ENCODE results near the gene SETD5.

SETD5 gene

DNA sequence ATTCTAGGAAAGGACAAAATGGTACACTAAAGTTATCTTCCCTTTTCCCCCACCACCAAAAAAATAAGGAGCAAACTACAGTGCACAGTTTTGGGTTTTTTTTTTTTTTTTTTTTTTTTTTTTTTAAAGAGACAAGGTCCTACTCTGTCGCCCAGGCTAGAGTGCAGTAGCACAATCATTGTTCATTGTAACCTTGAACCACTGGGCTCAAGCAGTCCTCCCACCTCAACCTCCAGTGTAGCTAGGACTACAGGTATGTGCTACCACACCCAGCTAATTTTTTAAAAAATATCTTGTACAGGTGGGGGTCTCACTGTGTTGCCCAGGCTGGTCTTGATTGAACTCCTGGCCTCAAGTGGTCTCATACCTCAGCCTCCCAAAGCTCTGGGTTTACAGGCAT, 14.9 kb downstream of the SETD5 start:
- DNase-seq = no peak

DNA sequence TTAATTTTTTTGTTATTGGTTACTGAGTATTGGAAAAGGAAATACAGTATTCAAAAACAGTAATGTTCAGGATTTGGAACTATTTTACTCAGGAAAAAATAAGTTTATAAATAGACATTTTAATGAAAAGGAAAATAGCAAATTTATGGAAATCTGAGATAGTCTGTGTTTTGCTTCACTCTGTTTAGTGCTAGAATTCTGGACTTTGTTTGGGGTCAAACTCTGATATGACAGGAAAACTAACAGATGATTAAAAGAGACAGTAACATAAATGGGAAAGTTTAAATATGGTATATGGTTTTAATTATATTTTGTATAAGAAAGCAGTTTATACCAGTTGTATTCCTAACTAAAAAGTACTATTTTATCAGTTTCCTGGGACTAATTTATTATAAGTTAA, 17.4 kb downstream of the SETD5 start:
- no peak for DNase-seq

GRCh38 chr3:9415485-9416138, 18.2 kb downstream of the SETD5 start:
- DNase-seq = no peak

DNA sequence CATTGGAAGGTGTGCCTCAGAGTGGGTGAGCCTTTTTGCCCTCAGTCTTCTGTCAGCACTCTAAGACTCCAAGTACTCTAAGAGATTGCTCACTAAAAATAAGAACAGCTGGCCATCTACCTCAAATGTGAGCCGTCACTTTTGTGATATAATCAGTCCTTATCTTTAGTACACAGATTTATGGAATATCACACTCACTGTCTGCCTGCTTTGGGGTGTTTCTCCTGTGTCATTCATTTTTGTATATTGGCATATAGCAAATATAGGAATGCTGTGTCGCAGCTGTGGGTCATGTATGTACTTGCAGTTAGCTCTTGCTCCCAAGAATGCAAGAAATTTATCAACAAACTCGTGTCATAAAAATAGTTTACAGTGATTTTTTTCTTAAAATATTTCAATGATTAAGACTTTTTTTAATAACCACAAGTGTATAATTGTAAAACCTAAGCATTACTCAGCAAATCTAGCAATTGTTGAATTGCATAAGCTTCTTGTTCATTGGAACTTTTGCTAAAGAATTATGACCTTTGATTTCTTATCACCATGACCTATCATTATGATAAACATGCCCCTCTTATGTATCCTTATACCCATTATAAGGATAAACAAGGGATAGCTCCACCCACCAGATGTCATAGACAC, 18.8 kb downstream of the SETD5 start:
- no peak for DNase-seq

GRCh38 chr3:9420850-9421549, 23.6 kb downstream of the SETD5 start:
- no peak for DNase-seq

GRCh38 chr3:9422712-9423424, 25.5 kb downstream of the SETD5 start:
- no peak for DNase-seq

DNA sequence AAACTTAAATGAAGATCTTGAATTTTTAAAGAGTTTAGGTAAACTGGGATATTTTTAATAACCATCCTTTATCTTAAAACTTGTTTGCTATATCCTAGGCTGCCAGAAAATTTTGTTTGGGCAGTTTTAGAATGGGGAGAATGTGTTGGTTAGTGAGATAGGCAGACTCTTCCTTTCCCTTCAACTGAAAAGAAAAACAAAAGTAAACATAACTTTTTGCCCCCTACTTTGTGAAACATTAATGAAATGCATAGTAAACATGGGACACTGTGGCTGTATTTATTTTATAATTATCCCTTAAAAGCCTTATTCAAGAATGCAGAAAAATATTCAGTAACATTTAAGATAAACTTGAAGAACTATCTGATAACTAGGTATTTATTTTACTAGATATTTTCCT, 31.0 kb downstream of the SETD5 start:
- no peak for DNase-seq

DNA sequence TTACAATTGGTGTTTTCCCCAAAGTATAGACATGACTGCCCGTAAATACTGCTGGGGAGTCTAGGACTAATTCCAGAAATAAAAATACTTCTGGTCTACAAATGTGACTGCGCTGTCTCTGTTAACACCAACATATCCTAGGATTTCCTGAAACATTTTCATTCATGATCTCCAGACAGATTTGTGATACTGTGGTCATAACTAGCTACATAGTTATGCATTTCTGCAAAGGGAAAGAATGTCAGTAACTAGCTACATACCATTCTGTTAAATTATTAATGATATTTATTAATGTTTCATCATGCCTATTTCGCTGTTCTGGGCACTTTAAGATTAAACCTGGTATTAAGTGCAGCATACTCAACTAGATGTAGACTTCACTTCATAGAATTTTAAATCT, 33.3 kb downstream of the SETD5 start:
- no peak for DNase-seq

DNA sequence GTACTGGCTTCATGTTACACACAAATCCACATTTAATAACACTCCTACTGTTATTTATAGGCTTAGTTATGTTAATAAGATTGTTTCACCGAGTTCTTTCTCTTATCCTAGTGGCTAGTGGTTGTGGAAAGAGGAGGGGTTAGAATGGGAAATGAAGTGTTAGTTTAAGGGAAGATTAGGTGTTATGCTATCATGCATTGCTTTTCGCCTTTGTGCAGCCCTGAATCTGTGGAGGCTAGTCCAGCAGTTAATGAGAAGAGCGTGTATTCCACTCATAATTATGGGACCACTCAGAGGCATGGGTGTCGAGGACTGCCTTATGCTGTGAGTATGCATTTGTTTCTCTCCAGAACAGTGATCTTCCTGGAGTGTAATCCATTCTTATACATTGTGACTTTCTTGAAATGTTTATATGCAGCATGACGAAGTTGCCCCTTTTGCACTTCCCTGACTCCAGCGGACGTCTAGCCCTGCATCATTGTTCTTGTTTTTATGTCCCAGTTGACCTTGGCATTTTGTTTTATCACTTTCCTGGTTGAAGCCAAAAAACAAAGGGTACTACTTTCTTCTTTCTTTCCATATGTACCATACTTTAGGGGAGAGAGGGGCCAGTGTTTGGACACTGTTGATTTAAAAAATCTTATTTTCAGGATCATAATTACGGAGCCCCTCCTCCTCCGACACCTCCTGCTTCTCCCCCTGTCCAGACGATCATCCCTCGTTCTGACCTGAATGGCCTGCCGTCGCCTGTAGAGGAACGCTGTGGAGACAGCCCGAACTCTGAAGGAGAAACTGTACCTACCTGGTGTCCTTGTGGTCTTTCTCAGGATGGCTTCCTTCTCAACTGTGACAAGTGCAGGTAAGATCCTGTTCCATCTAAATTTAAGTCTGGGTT, 36.5 kb downstream of the SETD5 start:
- no peak for DNase-seq

DNA sequence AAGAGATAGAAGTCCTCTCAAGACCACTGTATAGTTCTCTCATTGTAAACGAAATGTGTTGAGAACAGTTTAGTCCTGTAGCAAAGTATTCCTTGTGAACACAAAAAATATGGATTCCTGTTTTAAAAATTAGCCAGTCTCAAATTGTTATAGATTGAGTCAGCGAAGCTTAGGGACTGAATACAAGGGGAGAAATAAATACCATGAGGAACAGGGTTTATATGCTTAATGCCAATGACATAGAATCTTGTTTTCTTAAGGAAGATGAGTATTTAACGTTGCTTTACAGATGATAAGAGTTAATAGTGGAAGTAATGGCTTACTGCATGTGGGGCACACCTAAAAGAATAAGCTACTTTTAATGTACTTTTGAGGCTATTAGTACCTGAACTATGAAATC, 37.9 kb downstream of the SETD5 start:
- no peak for DNase-seq

GRCh38 chr3:9439331-9439730, 41.9 kb downstream of the SETD5 start:
- DNase-seq = no peak

DNA sequence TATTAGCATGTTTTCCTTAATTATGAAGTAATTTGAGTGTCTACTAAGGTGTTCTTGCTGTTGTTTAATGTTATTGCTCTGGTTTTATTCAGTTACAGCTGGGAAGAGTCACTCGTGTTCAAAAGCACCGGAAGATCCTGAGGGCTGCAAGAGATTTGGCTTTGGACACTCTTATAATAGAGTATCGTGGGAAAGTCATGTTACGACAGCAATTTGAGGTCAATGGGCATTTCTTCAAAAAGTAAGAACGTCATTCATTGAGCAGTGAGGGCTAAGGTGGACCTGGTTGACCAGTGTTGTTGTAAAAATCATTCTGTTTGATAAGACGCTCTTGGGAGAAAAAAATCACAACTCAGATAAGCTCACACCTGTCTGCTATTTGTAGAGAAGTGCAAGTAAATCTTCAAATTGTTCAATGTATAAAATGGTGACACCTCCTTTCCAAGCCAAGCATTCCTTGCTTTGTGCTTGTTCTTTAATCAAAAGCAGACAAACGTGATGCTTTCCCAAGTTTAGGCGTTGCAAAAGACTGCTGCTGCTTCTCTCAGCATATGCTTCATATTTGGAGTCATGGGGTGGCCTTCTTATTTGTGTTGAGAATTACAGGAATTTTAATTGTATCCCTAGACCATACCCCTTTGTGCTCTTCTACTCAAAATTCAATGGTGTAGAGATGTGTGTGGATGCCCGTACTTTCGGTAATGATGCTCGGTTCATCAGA, 44.2 kb downstream of the SETD5 start:
- no peak for DNase-seq

GRCh38 chr3:9448071-9448470, 50.7 kb downstream of the SETD5 start:
- no peak for DNase-seq

DNA sequence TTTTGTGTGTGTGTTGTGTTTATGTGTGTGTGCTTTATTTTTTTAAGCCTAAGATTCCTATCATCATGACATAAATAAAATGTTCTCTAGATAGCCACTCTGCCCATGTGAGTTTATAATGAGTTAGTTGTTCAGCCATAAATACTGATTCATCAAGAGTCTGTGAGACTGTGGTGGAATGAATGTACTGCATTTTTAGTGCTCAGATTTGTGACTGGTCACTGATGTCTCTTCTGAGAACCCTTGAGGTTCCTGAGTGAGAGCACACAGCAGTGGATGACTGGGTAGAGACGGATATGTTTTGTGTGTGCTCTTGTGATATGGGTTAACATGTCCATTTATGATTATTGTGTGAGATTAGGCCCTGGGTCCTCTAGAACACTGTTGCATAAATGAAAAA, 51.2 kb downstream of the SETD5 start:
- DNase-seq = no peak

DNA sequence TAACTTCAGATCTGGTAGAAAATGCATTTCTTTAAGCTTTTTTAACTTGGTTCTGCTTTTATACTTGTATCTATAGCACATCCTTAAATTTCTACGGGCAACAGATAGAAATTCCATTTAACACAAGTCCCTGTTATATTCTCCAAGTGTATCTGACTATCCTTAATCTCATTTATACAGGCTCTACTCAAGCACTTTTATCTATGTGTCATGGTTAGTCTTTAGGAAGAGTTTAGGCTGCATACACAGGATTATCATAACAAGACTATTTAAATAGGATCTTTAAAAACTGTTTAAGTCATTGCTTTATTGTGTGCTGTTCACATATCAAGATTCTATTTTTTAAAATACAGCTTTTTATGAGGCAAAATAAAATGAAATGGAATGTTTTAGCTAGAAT, 52.7 kb downstream of the SETD5 start:
- no peak for DNase-seq

DNA sequence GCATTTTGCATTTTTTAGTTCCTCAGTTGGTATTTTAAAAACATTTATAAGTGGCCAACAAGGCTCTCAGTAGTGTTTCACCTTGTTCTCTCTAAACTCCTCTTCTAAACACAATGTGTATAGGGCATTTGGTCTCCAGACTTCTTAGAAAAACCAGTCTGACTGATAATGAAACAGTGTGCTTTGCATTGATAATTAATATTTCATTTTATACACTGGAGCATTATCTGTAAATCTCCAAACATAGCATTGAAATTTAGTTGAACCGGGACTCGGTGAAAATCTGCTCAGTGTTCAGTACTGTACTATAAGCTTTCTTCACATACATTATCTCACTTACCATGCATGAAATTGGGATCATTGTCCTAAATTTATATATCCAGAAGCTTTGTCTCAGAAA, 53.6 kb downstream of the SETD5 start:
- no peak for DNase-seq

GRCh38 chr3:9452417-9452816, 55.0 kb downstream of the SETD5 start:
- DNase-seq = no peak

DNA sequence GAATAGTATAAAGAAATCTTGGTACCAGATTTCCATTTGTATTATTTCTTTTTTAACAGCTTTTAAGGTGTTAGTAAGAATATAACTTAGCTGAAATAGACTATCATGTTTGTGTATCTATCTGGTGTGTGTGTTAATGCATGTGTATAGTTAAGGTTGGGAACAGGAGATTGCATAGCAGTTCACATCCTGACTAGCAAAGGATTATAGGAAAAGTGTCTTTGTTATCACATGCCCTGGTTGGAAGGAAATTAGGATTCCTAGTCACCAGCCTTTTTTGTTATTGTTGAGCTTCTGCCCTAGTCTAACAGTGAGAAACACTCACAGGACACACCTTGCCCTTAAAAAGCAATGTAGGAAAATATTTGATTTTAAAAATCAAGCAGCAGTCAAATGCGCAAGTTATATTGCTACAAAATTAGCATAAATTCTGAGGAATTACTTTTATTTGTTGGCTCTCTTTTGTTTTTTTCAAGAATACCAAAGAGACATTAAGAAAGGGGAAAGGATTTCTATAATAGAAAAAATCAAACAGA, 58.2 kb downstream of the SETD5 start:
- DNase-seq = no peak

- no peak for DNase-seq
Observed at GRCh38 chr3:9467451-9467850, 70.0 kb downstream of the SETD5 start.

- peak; percentile 3 for DNase-seq
Observed at GRCh38 chr3:9468460-9468859, 71.0 kb downstream of the SETD5 start.

GRCh38 chr3:9469986-9470385, 72.6 kb downstream of the SETD5 start:
- no peak for DNase-seq

All from NK-92 treated with Interleukin-12 subunit alpha and Interleukin-12 subunit beta, amount 100 ng/mL, for 24 hours (cell line).